IPS-11a (cell line): Measurements from ENCODE around the gene DUSP19.
"Not testable (repeated sequence)": the region's sequence is repeated elsewhere in the genome, so short reads cannot be mapped to it uniquely, and the experiment has no call there.

ENCODE experiments used
- H3K4me3 ChIP-seq: one replicate; pipeline ENCODE4 v1.5.1; 2013; ENCODE audit warnings: low read depth, low read length, control low read depth

Gene DUSP19, protein sequence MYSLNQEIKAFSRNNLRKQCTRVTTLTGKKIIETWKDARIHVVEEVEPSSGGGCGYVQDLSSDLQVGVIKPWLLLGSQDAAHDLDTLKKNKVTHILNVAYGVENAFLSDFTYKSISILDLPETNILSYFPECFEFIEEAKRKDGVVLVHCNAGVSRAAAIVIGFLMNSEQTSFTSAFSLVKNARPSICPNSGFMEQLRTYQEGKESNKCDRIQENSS

DNA sequence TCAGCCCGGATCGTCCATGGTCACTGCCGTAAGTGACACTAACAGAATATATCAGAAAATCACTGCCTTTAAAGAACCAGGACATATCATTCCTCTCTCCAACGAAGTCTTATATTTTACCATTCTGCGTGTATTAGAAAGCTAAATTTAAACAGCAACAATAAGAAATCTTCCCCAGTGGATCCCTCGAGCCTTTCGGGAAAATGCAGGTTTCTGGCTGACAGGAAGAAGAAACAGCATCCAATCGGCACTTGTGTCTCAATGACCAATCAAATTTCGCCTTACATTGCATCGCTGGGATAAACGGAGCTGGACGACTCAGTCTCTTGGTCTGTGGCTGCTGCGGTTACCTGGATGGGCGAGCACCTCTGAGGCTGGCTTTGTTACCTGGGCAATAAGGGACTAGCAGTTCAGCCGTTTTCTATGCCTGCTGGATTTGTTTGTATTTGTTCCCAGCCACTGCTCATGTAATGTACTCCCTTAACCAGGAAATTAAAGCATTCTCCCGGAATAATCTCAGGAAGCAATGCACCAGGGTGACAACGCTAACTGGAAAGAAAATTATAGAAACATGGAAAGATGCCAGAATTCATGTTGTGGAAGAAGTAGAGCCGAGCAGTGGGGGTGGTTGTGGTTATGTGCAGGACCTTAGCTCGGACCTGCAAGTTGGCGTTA is at the start of gene DUSP19:
DUSP19 (plus strand) TSS at position 284 of the 675 bp plus-strand sequence; CDS start at position 471, 187 bp downstream.
- peak within 1 kb of the TSS; percentile 81 for H3K4me3 ChIP-seq

DNA sequence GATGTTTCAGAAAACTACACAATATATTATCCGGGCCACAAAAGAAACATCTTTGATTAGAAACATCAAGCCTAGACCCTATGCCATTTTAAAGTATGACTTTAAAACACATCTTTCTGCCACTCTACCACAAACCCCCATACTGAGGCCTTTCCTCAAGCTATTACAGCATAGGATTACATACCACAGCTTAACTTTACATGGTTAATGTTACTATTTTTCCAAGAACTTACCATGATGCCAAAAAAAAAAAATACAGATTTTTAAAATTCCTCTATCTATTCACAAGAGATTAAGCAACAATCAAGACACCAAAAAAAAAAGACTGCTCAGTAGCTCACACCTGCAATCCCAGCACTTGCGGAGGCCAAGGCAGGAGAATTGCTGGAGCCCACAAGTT is 49.3 kb upstream of the DUSP19 start:
- no peak overlapping the region for H3K4me3 ChIP-seq

DNA sequence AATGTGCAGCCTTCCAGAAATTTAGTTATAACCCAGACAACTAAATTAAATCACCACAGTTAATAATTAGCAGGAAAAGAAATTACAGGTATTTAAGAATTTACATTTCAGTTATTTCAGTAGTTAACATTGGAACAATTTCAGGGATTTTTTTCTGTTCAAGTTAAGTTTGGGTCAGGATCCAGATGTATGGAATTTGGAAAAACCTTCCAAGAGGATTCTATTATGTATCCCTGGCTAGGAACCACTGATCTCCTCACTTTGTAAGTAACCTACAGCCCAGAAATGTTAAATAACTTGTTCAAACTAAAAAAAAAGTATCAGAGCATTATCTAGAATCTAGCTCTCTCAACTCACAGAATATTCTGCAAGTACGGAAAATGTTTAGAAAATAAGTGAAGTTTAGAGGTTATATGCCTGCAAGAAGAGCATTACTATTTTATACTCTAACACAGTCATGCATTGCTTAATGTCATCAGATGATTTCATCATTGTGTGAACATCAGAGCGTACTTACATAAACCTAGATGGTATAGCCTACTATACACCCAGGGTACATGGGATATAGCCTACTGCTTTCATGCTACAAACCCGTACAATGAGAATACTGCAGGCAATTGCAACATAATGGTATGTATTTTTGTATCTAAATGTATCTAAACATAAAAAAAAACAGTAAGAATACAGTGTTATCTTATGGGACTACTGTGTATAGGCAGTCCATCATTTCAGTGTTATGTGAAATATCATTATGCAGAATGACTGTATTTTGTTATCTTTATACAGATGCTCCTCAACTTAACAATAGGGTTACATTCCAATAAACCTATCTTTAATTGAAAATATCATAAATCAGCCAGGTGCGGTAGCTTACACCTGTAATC is 46.4 kb upstream of the DUSP19 start:
- no peak overlapping the region for H3K4me3 ChIP-seq

DNA sequence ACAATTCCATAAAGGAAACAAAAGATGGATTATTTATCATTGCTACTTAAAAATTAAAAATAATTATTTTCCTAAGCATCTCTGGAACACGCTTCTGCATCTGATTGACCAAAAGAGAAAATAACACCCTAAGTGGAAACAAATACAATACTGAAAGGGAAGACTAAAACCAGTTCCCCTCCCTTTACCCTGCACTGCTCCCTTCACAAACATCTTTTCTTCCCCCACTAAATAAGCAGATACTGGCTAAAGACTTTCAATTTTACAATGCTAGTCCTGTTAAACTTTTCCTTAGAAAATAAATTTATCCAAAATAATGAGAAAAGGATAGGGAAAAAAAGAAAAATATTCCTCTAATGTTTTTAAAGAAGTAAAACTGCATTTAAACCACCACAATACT is 44.6 kb upstream of the DUSP19 start:
- no peak overlapping the region for H3K4me3 ChIP-seq

DNA sequence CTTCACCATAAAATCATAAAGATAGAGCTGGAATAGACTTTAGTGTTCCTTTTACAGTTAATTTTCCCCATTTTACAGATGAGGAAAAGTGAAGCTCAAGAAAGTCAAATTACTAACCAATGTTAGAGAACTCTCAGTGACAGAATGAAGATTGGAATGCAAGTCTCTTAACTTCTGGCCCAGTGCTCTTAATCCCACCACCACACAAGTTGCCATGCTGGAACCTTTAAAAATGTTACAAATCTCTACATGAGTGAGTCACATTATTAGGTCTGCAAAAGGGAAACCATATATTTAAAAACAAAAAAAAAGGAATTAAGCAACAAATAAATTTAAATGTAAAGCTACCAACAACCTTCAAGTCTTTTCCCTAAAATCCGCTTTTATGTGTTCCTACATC is 43.7 kb upstream of the DUSP19 start:
- H3K4me3 ChIP-seq: no peak overlapping the region

DNA sequence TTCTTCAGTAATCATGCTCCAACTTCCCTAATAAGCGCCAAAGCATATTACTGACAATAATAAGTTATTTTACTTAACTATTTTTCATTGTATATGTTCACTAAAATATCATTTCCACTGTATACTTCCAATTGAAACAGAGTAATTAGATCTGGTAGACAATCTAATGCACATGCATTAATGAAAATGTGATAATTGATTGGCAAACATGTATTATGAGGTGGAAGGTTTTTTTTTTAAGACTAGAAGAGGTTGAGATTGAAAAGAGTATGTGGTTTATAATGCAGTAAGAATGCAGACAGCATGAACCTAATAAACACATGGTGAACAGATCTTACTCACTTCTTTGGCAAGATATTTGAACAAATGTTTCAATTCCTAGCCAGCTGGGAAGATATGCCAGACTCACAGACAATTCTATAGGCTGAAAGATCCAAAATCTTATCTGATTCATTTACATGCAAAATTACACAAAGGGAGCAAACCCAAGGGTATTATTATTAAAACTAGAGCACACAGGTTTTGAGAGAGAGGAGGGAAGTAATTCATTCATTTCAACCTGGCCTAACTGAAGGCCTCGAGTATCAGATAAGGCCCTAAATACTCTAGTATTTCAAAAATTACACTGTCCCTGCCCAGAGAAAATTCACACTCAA is 43.1 kb upstream of the DUSP19 start:
- H3K4me3 ChIP-seq: peak overlapping the region; percentile 10

DNA sequence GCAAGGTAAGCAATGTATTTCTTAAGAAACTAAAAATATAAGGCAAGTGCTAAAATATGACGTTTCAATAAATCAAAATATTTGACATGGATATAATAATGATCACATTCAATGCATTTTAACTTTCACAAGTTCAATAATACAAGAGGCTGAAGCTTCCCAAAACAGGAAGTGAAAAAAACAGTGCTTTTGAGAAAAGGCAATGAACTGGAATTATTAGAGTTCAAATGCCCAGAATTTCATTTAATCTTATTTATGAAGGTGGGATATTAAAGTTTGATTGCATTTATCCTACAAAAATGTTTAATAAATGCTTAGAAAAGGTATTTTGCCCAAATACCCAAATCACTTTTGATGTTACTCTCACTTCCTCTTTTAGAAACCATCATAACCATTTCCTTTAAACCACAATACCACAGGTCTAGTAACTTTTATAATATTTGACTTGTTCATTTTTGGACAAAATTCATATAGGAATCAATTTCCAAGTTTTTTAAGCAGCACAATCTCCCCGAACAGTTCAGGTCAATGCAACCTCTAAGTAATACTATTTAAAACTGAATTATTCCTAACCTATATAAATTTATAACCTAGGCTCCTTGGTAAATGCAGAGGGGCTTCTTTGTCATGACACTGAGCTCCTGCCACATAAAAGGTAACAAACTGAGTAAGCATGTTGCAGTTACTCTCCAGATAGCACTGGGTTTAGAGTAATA is 42.4 kb upstream of the DUSP19 start:
- peak overlapping the region; percentile 60 for H3K4me3 ChIP-seq

DNA sequence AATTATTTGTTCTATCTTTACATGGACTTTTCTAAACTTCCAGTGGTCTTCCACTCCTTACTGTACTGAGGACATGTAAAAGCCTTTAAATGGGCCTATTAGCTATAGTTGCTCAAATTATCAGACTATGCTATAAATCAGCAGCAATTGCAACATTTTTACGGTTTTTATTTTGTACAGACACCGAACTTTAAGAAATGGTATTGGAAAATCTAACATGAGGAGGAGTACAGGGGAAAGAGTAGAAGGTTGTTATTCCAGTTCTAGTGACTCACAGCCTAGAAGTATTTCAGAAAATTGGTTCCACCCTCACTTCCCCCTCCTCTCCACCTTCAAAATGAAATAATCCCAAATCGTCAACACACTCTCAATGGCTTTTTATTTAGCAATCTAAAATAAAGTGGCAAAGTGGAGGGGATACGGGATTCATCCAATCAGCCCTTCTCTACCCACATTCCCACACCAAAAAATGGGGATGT is 41.4 kb upstream of the DUSP19 start:
- H3K4me3 ChIP-seq: peak overlapping the region; percentile 60

DNA sequence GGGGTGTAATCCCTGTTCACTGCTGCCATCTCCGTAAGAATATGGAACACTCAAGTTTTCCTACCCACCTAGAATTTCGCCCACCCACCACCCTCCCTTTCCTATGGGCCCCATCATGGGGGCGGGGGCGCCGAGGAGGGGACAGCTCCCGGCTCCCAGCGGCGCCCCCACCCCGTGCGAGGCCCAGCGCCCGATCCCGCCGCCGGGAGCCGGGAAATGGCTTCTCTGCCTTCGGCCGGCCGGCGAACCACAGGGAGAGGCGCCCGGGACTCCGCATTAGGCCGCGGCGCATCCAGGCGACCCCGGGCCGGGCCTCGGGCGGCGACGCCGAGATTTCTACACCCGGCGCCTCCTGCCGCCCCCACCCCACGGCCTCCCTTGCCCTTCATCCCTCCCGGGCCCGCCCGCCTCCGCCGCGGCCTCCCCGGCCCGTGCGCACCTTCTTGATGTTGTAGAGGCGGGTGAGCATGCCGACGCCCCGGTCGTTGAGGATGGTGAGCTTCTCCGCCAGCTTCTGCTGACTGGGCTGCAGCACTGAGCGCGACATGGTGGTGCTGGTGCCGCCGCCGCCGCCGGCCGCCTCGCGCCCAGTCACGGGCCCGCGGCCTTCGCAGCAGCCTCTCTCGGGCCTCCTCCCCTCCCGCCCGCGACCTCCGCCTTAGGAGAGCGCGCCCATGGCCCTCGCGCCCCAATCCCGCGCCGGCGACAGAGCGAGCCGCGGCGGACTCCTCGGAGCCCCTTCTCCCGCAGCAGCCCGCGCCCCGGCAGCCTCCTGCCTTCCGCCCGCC is 40.8 kb upstream of the DUSP19 start:
- H3K4me3 ChIP-seq: peak overlapping the region; percentile 60

DNA sequence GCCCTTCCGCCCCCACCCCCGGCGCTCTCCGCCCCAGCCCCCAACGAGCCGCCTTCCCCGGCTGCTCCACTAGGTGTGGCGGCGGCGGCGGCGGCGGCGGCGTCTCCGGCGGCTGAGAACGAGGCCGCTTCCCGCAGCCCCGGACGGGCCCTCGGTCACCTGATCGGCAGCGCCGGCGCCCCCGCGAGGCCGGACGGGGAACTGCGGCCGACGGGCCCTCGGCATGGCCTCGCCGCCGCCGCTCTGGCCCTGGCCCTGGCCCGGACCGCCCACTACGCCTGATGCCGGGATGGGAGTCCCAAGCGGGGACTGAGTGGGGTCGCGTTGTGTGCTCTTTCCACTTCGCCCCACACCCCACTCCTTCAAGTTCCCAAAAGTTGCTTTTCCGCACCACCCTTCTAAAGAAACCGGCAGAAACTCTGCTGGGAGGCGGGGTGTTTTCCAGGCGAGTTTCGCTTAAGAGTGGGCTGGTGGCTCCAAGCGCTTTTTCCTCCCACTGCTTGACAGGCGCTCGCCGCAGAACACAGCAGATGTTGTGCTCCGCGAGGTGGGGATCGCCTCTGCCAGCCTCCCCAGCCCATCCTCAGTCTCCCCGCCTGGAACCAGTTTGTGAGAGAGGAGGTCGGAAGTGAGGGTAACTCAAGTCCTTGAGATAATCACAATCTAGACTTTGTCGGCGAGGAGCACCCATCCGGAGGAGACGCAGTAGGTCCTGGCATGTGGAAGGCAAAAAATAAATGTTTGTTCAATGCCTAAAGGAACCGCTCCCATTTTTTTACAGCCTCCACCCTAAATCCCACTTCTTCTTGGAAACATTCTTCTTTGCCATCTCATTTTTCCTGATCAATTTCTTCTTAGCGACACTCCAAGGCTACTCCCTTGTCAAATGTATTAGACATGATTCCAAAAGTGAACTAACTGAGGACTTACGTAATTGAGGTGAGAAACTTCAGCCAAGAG is 39.9 kb upstream of the DUSP19 start, which contains the start of gene NCKAP1:
NCKAP1 (minus strand) TSS at position 117 of the 960 bp plus-strand sequence. CDS start 358 bp downstream, outside the sequence.
- H3K4me3 ChIP-seq: peak within 1 kb of the TSS; percentile 60

DNA sequence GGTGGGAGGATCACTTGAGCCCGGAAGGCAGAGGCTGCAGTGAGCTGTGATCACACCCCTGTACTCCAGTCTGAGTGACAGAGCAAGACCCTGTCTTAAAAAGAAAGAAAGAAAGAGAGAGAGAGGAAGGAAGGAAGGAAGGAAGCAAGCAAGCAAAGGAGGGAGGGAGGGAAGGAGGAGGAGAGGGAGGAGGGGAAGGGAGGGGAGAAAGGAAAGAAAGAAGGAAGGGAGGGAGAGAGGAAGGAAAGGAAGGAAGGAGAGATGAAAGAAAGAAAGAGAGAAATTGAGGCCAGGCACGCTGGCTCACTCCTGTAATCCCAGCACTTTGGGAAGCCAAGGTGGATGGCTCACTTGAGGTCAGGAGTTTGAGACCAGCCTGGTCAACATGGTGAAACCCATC is 37.9 kb upstream of the DUSP19 start:
- no peak overlapping the region for H3K4me3 ChIP-seq

DNA sequence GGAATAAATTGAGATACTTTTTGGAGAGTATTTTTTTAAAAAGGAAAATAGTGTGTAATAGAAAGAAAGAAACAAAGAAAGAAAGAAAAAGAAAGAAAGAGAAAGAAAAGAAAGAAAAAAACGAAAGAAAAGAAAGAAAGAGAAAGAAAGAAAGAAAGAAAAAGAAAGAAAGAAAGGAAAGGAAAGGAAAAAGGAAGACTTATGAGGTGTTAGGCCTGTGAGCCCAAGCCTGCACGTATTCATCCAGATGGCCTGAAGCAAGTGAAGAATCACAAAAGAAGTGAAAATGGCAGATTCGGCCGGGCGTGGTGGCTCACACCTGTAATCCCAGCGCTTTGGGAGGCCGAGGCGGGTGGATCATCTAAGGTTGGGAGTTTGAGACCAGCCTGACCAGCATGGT is 35.0 kb upstream of the DUSP19 start:
- H3K4me3 ChIP-seq: not testable (repeated sequence)

DNA sequence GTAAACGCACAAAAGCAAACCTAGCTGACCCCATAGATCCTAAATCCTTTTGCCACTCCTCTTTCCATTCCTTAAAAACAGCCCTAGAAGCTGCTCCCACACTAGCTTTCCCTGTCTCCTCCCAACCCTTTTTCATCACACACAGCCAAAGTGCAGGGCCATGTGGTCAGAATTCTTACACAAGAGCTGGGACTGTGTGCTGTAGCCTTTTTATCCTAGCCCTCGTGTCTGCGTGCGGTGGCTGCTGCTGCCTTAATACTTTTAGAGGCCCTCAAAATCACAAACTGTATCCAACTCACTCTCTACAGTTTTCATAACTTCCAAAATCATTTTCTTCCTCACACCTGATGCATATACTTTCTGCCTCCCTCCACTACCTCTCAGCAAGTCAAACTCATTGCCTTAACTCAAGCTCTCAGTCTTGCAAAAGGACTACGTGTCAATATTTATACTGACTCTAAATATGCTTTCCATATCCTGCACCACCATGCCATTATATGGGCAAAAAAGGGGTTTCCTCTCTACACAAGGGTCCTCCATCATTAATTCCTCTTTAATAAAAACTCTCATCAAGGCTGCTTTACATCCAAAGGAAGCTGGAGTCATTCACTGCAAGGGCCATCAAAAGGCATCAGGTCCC is 30.9 kb upstream of the DUSP19 start:
- not testable (repeated sequence) for H3K4me3 ChIP-seq

DNA sequence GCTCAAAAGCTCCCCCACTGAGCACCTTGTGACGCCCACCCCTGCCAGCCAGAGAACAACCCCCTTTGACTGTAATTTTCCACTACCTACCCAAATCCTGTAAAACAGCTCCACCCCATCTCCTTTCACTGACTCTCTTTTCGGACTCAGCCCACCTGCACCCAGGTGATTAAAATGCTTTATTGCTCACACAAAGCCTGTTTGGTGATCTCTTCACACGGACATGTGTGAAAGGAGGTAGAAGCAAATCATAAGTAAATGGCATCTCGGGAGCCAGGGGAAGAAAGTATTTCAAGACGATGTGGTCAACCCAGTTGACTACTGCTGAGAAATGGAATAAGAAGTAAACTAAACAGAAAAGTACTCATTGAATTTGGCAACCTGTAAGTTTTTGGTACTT is 29.1 kb upstream of the DUSP19 start:
- H3K4me3 ChIP-seq: peak overlapping the region; percentile 6

DNA sequence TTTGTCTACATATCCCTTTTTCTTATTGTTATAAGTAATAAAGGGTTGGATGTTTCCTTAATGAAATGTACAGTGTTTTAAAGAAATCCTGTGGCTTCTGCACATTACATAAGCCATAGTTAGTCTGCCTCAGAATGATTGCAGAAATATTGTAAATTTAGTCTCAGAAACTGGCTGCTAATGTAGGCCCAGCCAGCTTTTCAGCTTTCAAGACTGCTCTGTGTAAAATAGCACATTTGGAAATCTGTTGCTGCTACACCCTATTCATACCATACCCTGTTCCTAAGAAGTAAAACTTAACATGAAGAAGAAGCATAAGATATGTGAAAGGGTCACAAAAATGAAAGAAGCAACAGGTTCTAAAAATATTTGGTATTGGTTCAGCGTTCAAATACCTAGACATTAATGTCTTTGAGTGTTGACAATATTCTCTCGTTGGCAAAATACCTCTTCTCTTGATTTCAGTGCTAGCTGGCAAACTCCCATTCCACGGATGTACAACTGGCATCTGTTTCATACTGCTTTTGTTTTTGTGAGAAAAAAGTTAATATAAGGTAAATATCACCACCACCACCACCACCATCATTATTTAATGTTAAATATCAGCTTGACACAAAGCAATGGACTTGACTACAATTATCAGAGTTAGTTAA is 21.1 kb upstream of the DUSP19 start:
- no peak overlapping the region for H3K4me3 ChIP-seq

DNA sequence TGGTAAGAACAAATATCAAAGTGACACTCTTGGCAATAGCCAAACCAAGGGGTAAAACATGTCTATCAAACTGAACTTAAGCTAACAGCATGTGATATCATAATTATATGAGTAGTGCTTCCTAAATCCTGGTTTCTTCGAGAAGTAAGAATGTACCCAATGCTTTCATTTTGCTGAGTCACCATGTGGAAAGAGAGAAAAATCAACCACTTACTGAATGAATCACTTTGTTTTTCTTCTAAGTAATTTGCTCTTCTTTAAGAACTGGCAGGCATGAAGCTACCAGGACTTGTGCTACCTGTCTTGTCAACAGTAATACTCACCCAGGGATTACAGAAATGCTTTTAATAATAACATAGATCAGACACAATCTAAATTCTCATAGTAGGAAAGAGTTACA is 19.0 kb upstream of the DUSP19 start:
- no peak overlapping the region for H3K4me3 ChIP-seq

DNA sequence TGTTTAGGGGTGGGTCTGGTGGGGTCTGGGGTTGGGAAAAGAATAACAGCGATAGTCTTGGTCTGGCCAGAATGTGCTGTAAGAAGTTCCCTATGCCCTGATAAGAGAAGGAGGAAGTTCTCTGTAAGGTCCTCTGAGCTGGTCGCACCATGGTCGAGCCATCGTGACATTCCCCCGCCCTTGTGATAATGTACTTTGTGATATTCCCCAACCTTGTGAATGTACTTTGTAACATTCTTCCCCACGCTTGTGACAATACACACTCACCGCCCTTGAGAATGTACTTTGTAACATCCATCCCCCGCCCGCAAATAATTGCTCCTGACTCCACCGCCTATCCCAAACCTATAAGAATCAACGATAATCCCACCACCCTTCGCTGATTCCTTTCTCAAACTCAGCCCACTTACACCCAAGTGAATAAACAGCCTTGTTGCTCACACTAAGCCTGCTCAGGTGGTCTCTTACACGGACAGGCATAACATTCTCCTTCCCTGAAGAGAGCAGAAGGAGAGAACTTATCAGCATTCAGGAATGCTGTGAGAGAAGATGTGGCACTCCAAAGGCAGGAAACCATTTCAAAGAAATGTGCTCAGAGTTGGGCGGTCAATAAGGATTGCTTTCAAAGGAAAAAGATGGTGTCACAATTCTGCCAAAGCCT is 17.8 kb upstream of the DUSP19 start:
- H3K4me3 ChIP-seq: no peak overlapping the region
